Dedifferentiated amniotic fluid mesenchymal stem cell (primary cell): ENCODE results near the gene KIAA1328.
"Not testable (repeated sequence)": the region's sequence is repeated elsewhere in the genome, so short reads cannot be mapped to it uniquely, and the experiment has no call there.

Source experiments
- DNase-seq: peaks from one replicate; pipeline ENCODE4 v3.0.0-alpha.2; 2016; ENCODE audit errors: extremely low spot score

The KIAA1328 gene

DNA sequence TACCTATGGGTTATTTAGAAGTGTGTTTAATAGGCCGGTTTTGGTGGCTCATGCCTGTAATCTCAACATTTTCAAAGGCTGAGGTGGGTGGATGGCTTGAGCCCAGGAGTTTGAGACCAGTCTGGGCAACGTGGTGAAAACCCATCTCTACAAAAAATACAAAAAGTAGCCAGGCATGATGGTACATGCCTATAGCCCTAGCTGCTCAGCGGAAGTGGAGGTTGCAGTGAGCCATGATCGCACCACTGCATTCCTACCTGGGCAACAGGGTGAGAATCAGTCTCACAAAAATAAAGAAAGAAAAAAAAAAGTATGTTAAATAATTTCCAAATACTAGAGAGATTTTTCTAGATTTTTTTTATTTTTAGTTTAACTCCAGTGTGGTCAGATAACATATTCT is 316.0 kb downstream of the KIAA1328 start:
- no peak for DNase-seq

DNA sequence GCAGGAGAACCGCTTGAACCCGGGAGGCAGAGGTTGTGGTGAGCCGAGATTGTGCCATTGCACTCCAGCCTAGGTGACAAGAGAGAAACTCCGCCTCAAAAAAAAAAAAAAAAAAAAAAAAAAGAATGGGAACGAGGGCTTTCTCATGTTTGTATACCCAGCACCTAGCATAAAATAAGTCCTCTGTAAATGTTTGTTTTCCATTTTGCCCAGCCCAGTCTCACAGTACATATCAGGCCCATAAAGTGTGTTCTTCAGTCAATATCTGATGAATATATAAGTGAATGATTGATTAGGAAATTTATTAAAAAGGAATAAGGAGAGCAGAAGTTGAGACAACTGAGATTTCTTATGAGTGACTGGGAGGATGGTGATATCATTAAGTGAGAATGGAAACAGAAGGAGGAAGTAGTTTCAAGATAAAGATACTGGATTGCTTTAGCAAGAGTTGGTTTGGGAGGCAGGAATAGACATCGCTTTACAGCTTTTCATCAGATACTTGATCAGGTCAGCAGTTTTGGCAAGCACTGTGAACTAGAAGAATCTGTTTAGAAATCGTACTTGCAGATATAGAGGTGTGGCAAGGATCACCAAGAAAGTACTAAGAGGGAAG is 327.5 kb downstream of the KIAA1328 start:
- DNase-seq: no peak

DNA sequence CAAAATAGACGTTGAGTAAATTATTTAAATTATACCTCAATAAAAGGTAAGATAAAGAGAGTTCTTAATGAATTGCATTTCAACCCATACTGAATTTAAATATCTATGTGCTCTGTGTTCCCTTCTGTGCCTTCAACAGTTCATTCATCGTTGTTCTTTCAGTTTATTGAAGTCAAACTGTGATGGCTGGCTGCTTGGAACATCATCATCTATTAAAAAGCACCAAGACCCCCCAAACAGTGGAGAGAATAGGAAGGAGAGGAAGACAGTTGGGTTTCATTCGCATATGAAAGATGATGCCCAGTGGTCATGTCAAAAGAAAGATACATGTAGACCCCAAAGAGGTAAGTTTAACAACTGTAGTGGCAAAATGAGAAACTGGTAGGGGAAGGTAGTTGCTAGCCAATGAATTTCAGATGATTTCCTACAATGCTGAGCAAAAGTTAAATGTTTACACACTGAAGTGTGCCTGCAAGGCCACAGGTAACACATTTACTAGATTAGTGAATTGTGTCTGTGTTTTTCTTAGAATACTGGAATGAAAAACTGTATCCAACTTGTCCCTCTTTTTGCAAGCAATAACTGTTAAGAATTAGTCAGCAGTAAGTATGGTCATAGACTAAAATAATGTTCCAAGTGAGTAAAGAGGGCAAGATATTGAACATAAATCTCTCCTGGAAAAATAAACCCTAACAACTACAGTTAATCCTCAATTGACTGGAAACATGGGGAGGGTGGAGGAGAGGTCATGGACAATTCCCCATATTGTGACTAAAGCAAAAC is 331.3 kb downstream of the KIAA1328 start:
- no peak for DNase-seq

DNA sequence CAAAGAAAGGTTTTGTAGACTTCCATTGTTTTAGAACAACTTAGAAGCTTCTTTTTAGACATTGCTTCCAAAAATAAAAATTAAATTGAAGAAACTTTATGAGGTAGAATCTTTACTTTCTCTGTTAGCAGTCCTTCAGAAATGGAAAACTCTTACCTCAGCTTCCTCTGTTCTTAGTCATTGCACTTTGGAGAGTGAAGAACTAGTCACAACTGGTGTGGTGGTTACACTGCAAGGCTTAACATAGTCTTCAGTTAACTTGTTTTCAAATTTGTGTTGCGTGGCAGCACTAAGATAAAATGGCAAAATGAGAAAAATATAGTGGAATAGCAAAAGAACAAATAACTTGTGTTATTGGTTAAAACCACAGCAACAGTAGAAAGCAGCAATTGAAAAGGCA is 332.6 kb downstream of the KIAA1328 start:
- DNase-seq: no peak

DNA sequence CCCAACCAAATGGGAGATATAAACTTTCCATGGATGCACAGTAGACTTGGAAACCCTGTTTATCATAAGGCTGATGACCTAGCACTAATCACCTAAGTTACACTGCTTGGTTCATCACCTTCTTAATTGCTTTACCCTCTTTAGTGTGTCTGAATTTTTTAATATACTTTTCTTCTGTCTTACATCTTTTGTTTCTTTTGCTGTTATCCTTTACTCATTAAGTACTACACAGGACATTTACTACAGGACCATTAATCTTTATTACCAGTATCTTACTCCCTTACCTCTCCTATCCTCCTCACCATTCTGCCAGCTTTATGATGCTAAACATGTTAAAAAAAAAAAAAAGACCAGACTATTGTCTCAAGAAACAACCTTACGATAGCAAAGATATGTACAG is 333.6 kb downstream of the KIAA1328 start:
- no peak for DNase-seq

DNA sequence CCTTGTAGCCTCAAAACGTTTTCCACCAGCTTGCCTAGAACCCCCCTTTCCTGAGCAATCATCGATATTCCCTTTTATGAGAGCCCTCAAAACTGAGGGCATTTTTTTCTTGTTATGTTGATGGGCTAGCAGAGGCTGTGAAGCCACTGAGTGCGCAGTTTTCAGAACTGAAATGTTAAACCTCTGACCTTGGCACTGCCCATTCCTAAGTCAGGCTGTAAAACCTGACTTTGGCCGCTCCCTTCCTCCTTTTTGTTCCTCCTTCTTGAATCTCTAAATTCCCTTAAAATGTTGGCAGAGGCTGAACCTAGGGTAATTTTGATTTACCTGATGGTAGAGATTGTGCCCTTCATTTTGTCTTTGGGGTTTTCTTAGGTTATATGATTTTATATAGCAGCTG is 334.2 kb downstream of the KIAA1328 start:
- DNase-seq: no peak

DNA sequence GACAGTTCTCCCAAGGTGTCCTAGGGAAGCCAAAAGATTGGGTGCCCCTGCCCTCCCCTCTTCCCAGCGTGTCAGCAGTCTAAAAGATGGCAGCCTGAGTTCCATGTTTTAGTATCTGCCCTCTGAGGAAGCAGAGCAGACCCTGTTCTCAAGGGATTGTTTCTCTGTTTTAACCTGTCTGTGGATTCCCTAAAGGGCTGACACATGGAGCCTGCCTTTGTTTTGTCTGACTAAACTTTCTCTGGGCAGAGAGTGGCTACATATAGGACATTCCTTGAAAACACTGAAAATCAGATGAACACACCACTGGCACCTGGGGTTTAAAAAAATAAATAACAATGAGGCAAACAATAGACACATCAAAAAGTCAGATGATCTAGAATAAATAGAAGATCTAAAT is 337.6 kb downstream of the KIAA1328 start:
- DNase-seq: no peak

DNA sequence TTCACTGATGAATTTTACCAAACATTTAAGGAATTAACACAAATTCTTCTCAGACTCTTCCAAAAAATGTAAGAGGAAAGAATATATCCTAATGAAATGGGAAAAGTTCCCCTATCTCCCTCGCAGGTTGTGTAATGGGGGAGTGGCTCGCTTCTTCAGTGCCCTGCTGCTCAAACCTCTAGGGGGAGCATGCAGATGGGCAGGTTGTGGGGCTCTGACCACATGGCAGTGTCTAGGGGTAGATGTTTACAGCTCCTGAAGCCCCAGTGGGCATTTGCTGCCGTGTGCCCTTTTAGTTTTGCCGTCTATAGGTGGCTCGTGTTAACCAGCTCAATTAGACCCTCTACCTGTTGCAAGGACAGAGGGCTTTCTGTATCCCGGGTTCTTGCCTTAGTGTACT is 338.0 kb downstream of the KIAA1328 start:
- not testable (repeated sequence) for DNase-seq

DNA sequence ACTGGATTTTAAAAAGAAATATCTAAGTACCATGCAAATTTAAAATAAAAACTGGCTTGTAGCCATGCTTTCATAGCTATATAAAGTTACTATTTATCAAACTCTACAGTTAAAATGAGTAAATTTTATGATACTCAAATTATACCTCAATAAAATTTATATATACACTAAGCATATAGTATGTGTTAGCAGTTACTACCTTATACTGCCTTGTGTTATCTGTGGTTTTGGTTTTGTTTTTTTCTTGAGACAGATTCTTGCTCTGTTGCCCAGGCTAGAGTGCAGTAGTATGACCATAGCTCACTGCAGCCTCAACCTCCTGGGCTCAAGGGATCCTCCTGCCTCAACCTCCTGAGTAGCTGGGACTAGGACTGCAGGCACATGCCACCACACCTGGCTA is 342.1 kb downstream of the KIAA1328 start:
- no peak for DNase-seq

DNA sequence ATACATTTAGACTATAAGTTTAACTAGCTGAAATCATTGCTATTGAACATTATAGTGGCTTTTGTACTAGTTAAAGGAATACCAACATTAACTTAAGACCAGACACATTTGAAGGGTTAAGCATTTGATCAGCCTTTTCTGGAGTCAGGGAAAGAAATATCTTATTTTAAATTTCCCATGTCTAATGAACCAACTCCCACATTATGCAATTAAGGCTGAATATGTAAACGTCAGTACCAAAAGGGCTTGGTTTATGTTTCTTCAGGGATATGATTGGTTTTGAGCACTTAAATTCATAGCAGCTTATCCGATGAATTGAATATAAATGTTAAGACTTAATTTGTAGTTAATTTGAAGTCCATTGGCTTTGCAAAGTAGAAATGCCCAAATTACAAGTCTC is 344.5 kb downstream of the KIAA1328 start:
- DNase-seq: no peak

DNA sequence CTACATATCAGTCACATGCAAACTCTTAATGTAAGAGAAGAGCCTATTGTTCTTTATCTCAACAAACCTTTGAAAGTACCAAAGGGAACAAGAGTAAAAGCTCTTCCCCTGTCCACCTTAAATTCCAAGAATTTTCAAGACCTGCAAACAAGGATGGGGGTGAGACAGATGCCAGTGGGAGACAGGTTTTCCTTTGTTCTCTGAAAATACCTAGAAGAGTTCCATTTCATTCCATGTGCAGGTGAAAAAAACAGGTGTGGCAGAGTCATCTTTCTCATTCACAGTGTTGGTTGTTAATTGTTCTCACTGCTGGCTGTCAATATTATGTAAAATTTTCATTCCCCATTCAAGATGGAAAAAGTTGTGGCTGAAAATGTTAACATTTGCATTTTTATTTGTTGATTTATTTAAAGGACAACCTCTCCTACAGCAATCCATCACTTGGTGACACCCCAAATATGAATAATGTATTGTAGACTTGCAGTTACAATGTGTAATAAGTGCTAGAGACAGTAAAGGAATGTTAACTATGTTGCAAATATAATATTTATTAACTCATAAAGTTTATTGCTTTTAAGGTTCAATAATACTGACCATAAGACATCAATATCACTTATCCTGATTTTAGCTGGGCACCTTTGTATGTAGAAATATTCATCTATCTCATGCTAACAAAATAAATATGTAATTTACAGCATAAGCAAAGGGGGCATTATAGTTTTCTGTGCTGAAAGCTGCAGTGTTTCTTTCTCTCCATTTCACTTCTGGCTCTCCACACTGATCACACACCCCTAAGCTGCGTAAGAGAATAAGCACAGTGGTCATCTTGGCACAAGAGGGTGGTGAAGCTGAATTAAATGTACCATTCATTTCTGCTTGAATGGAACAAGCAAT is 347.0 kb downstream of the KIAA1328 start:
- DNase-seq: no peak

DNA sequence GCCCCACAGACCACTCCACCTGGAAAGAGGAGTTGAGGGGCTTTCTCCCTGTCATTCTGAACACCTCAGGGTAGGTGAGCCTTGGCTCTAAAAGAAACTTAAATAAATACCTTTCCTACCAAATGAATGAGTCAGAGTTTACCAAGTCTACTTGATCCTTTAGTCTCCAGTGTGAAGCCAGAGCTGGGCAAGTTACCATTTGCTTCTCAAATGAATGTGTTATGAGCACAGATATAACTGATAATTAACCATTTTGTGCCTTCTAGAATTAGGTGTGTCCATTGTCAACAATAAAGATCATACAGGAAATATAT is 347.7 kb downstream of the KIAA1328 start:
- no peak for DNase-seq

DNA sequence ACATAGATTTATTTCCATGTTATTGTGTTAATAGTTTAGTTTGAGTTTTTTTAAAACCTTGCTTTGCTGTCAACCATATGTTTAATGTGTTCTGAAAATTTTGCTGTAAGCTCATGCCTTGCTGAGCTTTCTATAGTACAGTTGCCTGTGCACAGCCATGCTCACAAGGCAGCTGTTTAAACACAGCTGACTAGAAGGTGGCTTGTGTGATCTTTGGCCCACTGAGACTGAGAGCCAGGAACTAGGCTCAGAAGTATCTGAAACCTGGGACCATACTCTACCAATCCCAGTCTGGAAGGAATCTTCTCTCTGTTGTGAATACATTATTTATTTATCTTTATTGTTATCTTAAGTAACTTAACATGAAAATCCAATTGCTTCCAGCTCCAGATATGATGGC is 350.5 kb downstream of the KIAA1328 start:
- DNase-seq: no peak

DNA sequence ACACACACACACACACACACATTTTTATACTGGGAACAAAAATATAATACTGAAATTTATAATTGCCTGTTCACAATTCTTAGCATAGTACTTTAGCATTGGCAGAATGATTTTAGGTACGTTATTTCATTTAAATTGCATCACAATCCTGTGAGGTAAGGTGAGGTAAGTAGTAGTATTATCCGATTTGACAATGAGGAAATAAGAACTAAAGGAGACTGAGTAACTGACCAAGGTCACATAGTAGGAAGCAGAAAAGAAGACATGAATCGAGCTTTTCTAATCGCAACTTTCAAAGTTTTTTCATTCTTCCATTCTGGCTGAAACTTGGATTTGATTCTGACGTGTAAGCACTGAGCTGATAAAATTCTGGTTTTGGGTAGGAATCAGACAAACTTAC is 351.2 kb downstream of the KIAA1328 start:
- DNase-seq: no peak

DNA sequence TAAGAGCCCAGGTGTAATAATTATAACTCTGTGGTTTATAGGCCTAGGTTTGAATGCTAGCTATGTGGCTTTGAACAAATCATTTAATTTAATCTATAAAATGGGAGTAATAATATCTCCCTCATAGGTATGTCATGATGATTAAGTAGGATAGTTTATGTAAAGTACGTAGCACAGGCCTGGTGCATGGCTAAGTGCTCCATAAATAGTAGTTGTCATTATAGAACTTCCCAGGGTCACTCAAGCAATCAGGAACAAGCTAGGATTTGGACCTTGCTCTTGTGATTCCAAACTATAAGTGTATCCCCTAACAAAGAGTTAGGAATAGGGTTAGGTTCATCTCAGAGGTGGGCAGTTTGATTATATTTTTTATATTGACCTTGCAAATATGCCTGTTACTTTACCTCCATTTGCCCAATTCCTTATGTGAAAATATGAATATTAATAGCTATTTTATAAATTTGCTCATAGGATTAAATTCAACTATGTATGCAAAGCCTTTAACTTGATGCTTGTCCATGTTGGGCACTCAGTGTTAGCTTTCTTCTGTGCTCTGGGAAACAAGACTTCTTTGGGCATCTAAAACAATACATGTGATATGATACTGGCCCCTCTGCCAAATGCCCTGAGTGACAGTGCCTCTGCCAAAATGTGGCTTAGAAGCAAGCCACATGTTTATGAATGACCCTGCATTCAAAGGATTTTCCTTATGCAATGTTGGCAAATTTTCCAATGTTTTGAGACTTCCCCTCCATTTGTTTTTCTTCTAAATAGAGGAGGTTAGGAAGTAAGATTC is 353.6 kb downstream of the KIAA1328 start:
- no peak for DNase-seq

DNA sequence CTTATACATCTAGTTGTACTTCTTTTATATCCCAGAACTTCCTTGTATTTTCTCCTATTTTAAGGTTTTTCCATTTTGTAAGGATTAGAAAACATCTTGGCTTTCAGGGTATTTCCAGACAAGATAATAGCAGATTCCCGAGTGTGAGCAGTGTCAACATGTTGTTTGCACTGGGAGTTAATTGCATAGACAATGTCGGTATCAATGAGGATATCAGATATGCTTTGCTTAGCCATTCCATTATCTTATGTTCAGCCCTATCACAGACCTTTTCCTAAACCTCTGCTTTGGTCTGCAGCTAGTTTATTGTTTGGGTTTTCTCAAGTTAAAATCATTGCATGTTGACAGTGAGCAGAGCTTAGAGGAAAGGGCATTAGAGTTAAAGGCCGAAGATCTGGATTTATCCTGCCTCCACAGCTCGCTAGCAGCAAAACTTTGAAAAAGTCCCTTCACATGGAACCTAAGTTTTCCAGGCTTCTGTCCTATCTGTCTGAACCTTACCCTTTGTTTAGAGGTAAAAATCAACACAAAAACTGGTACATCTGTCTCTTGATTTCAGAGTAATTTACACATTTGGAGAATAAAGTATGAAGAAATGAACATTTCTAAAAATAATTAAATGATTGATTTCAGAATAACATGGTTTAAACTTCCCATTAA is 355.4 kb downstream of the KIAA1328 start:
- no peak for DNase-seq

DNA sequence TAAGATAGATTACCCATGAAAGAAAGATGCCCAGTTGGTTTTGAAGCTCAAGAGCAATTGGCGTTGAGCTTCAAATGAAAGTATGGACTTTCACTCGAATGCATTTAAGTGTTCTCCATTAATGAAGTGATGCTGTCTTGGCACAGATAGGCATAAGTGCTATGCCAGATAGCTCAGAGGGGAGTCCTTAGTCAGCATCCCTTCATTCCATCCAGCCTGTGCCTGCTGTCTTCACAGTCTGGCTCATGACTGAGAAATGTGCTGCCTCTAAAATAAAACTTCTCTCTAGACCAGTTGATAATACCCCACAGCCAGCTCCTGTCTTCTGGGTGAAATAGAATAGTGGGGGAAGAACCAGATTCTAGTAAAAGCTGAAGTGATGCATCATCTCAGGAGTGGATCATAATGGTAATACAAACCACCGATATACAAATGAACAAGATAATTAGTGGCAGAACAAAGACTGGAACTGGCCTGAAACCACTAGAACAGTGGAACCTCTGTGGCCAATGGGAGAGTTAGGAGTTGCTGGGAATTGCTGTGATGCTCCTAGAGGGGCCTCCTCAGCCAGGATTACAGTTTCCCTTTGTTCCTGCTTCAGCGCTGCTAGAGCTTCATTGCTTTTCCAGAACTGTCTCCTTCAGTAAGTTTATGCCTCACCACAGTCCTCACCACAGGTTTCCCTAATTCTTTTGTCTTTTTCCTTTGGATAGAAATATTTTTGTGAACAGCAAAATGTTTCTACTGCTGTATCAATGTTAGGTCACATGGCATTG is 359.3 kb downstream of the KIAA1328 start:
- DNase-seq: no peak

DNA sequence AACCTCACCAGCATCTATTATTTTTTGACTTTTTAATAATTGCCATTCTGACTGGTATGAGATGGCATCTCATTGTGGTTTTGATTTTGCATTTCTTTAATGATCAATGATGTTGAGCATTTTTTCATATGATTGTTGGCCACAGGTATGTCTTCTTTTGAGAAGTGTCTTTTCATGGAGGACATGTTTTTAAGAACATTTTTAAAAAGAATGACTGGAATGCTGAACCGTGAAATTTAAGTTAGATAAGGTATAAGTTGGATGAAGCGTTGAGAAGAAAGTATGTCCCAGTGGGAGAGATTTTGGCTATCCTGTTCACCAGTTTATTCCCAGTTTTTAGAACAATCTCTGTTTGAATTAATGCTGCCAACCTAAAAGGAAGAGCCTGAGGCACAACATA is 370.8 kb downstream of the KIAA1328 start:
- no peak for DNase-seq

DNA sequence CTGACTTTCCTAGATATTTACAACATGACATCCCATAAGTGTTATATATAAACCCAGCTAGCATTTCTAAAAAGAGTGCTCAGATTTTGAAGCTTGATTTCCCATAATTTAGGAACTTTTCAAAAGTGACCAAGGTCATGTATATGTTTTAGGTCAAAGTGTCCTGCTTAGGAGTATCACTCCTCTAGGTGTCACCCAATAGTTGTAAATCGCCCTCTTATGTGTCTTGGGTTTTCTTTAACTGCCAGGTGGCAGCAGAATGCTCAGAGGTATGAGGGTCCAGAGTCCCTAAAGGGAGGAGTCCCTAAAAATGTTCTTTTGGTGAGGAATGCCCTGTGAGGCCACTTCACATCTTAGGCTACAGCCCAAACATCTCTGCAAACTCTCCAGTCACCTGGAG is 378.4 kb downstream of the KIAA1328 start:
- no peak for DNase-seq

DNA sequence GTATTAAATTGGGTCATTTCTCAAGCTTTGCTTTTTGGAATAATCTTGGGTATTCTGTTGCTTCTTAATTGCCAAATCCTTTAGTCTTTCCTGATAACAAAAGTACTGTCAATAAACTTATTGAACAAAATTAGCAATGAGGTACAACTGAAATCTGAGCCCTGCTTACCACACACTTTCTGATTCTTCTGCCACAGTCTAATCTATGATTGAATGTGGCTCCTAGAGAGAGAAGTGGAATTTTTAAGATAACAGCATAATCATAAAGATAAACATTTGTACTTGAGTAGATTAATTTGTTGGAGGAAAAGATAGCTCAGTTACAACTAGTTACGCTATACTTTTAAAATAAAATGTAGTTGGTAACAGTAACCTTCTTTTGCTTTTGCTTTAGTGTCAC is 381.9 kb downstream of the KIAA1328 start:
- no peak for DNase-seq
